Karpas-422 (cell line): ENCODE measurements around the gene AGAP1. TPM values are rescaled to one million over a fixed set of nuclear protein-coding genes. Genes with fewer than 3 reads are reported as not detected.

ENCODE experiments used
- DNase-seq: peaks from one replicate; pipeline ENCODE4 v3.0.0-alpha.2; 2015
- H2AFZ ChIP-seq: fragments of 200-600 bp; sonication (generic); 2 replicates; pipeline ENCODE4 v1.6.1; 2014; ENCODE audit warnings: antibody characterized with exemption, low read length, mixed read lengths
- H3K27ac ChIP-seq: fragments of 200-600 bp; sonication (generic); 2 replicates; pipeline ENCODE4 v1.5.1; 2014; ENCODE audit warnings: mild to moderate bottlenecking, low read length, moderate library complexity
- H3K27me3 ChIP-seq: fragments of 200-600 bp; sonication (generic); 2 replicates; pipeline ENCODE4 v1.6.1; 2014; ENCODE audit warnings: low read length, mixed read lengths
- H3K36me3 ChIP-seq: fragments of 200-600 bp; sonication (generic); 2 replicates; pipeline ENCODE4 v1.6.1; 2014; ENCODE audit warnings: low read length, mixed read lengths; ENCODE audit not compliant: insufficient read depth
- H3K4me1 ChIP-seq: fragments of 200-600 bp; sonication (generic); 2 replicates; pipeline ENCODE4 v1.6.1; 2014; ENCODE audit warnings: mild to moderate bottlenecking, low read length, mixed read lengths
- H3K4me2 ChIP-seq: fragments of 200-600 bp; sonication (generic); 2 replicates; pipeline ENCODE4 v1.6.1; 2014; ENCODE audit warnings: low read length, low read depth, mild to moderate bottlenecking; ENCODE audit not compliant: poor library complexity, severe bottlenecking
- H3K4me3 ChIP-seq: fragments of 200-600 bp; sonication (generic); 2 replicates; pipeline ENCODE4 v1.5.1; 2014; ENCODE audit warnings: mild to moderate bottlenecking, antibody characterized with exemption, low read length, mixed read lengths
- H3K79me2 ChIP-seq: fragments of 200-600 bp; sonication (generic); 2 replicates; pipeline ENCODE4 v1.6.1; 2014; ENCODE audit warnings: mild to moderate bottlenecking, low read length, mixed read lengths
- H3K9ac ChIP-seq: fragments of 200-600 bp; sonication (generic); 2 replicates; pipeline ENCODE4 v1.6.0; 2014; ENCODE audit warnings: low read length
- H3K9me2 ChIP-seq: fragments of 200-600 bp; sonication (generic), shearing (Covaris generic); replicated peaks from 2 replicates; pipeline ENCODE4 v1.6.0; 2014; ENCODE audit warnings: mild to moderate bottlenecking, low read length, moderate library complexity; ENCODE audit not compliant: insufficient read depth
- H3K9me3 ChIP-seq: fragments of 300-700, 200-600 bp; sonication (generic); 2 replicates; pipeline ENCODE4 v1.6.1; 2014; ENCODE audit warnings: low read length, mixed read lengths
- H4K20me1 ChIP-seq: fragments of 200-600 bp; sonication (generic); 2 replicates; pipeline ENCODE4 v1.6.1; 2014; ENCODE audit warnings: mild to moderate bottlenecking, antibody characterized with exemption, low read length, low read depth; ENCODE audit not compliant: insufficient read depth
- total RNA-seq: library from RNA; depleted of rRNA; stranded (reverse); fragments of >200 nt; shearing (Covaris generic); gene quantifications from 2 replicates; pipeline ENCODE4 v1.2.3, GENCODE V29; 2014; ENCODE audit warnings: low replicate concordance

Gene AGAP1
- total RNA-seq, 1 experiment from 2014 or later, result not detected

GRCh38 chr2:235541016-235541415, 47.2 kb downstream of the AGAP1 start:
- Histone ChIP-seq H4K20me1 (no peaks in the 10 kb centered on the region), H3K79me2 (no peaks in the 10 kb centered on the region), H3K4me3 (no peak overlapping the region), H3K27me3 (no peaks in the 10 kb centered on the region), H3K27ac (no peak overlapping the region), H3K36me3 (no peaks in the 10 kb centered on the region), H3K4me1 (no peaks in the 10 kb centered on the region), H2AFZ (no peak overlapping the region), H3K4me2 (no peak overlapping the region), H3K9me3 (no peaks in the 10 kb centered on the region), H3K9me2 (no peaks in the 10 kb centered on the region), H3K9ac (no peak overlapping the region)
- DNase-seq, result no peak

- no peaks in the 10 kb centered on the region for H3K9me2 ChIP-seq
- H3K36me3 ChIP-seq, result no peaks in the 10 kb centered on the region
- H3K9ac ChIP-seq, result no peak overlapping the region
- H2AFZ ChIP-seq, result no peak overlapping the region
- H4K20me1 ChIP-seq, result no peaks in the 10 kb centered on the region
- no peaks in the 10 kb centered on the region for H3K9me3 ChIP-seq
- no peak overlapping the region for H3K4me2 ChIP-seq
- no peak overlapping the region for H3K4me3 ChIP-seq
- DNase-seq, result no peak
- H3K27ac ChIP-seq, result no peak overlapping the region
- H3K27me3 ChIP-seq, result no peaks in the 10 kb centered on the region
- H3K79me2 ChIP-seq, result no peaks in the 10 kb centered on the region
- H3K4me1 ChIP-seq, result no peaks in the 10 kb centered on the region
Observed at GRCh38 chr2:235541838-235542549, 48.2 kb downstream of the AGAP1 start.

GRCh38 chr2:235542733-235543127, 48.9 kb downstream of the AGAP1 start:
- Histone ChIP-seq H3K4me2 (no peak overlapping the region), H3K36me3 (no peaks in the 10 kb centered on the region), H3K27ac (no peak overlapping the region)

GRCh38 chr2:235543128-235543750, 49.4 kb downstream of the AGAP1 start:
- Histone ChIP-seq H2AFZ (no peak overlapping the region), H3K4me2 (no peak overlapping the region), H3K79me2 (no peaks in the 10 kb centered on the region)

More at GRCh38 chr2:235542733-235543127, 48.9 kb downstream of the AGAP1 start:
- no peaks in the 10 kb centered on the region for H3K4me1 ChIP-seq
- H3K4me3 ChIP-seq, result no peak overlapping the region
- H2AFZ ChIP-seq, result no peak overlapping the region
- no peaks in the 10 kb centered on the region for H3K27me3 ChIP-seq
- H3K9me3 ChIP-seq, result no peaks in the 10 kb centered on the region
- no peaks in the 10 kb centered on the region for H4K20me1 ChIP-seq
- no peaks in the 10 kb centered on the region for H3K79me2 ChIP-seq
- no peaks in the 10 kb centered on the region for H3K9me2 ChIP-seq
- no peak overlapping the region for H3K9ac ChIP-seq
- DNase-seq, result no peak

GRCh38 chr2:235543851-235544688, 50.2 kb downstream of the AGAP1 start:
- no peaks in the 10 kb centered on the region for H3K9me2 ChIP-seq
- H2AFZ ChIP-seq, result no peak overlapping the region
- H3K79me2 ChIP-seq, result no peaks in the 10 kb centered on the region
- no peak overlapping the region for H3K27ac ChIP-seq
- H3K9ac ChIP-seq, result no peak overlapping the region
- H4K20me1 ChIP-seq, result no peaks in the 10 kb centered on the region
- H3K4me1 ChIP-seq, result no peaks in the 10 kb centered on the region
- no peak overlapping the region for H3K4me3 ChIP-seq
- H3K36me3 ChIP-seq, result no peaks in the 10 kb centered on the region
- DNase-seq, result no peak
- H3K4me2 ChIP-seq, result no peak overlapping the region
- no peaks in the 10 kb centered on the region for H3K27me3 ChIP-seq
- no peaks in the 10 kb centered on the region for H3K9me3 ChIP-seq

More at GRCh38 chr2:235543128-235543750, 49.4 kb downstream of the AGAP1 start:
- no peak overlapping the region for H3K4me3 ChIP-seq
- H3K4me1 ChIP-seq, result no peaks in the 10 kb centered on the region
- no peak overlapping the region for H3K9ac ChIP-seq
- no peaks in the 10 kb centered on the region for H3K9me2 ChIP-seq
- no peaks in the 10 kb centered on the region for H3K36me3 ChIP-seq
- H3K9me3 ChIP-seq, result no peaks in the 10 kb centered on the region
- DNase-seq, result no peak
- H4K20me1 ChIP-seq, result no peaks in the 10 kb centered on the region
- no peaks in the 10 kb centered on the region for H3K27me3 ChIP-seq
- no peak overlapping the region for H3K27ac ChIP-seq

- H3K4me1 ChIP-seq, result no peaks in the 10 kb centered on the region
- H4K20me1 ChIP-seq, result no peaks in the 10 kb centered on the region
- H3K9ac ChIP-seq, result no peak overlapping the region
- no peak for DNase-seq
- no peaks in the 10 kb centered on the region for H3K36me3 ChIP-seq
- H2AFZ ChIP-seq, result no peak overlapping the region
- H3K9me2 ChIP-seq, result no peaks in the 10 kb centered on the region
- no peak overlapping the region for H3K4me3 ChIP-seq
- no peaks in the 10 kb centered on the region for H3K79me2 ChIP-seq
- H3K27ac ChIP-seq, result no peak overlapping the region
- no peaks in the 10 kb centered on the region for H3K27me3 ChIP-seq
- H3K9me3 ChIP-seq, result no peaks in the 10 kb centered on the region
- no peak overlapping the region for H3K4me2 ChIP-seq
Observed at GRCh38 chr2:235544689-235544969, 50.8 kb downstream of the AGAP1 start.

GRCh38 chr2:235545339-235546150, 51.7 kb downstream of the AGAP1 start:
- no peak overlapping the region for H2AFZ ChIP-seq
- H3K27me3 ChIP-seq, result no peaks in the 10 kb centered on the region
- no peak overlapping the region for H3K9ac ChIP-seq
- no peaks in the 10 kb centered on the region for H3K9me3 ChIP-seq
- DNase-seq, result no peak
- no peaks in the 10 kb centered on the region for H3K79me2 ChIP-seq
- H3K4me2 ChIP-seq, result no peak overlapping the region
- no peak overlapping the region for H3K27ac ChIP-seq
- no peaks in the 10 kb centered on the region for H4K20me1 ChIP-seq
- H3K4me1 ChIP-seq, result no peaks in the 10 kb centered on the region
- no peaks in the 10 kb centered on the region for H3K9me2 ChIP-seq
- no peaks in the 10 kb centered on the region for H3K36me3 ChIP-seq
- no peak overlapping the region for H3K4me3 ChIP-seq

DNA sequence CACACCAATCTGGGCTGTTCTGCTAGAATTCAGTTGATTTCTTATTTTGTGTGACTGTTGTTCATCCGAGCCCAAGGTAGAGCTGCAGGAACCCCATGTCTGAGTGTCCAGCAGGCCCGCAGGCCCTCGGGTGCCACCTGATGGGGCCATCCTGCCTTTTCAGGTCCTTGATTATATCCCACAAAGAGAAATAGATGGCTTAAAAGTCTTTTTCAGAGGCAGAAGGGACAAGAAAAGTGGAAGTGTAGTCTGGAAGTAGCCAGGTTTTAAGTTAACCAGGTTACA, 52.2 kb downstream of the AGAP1 start:
- Histone ChIP-seq H3K4me1 (no peaks in the 10 kb centered on the region), H2AFZ (no peak overlapping the region), H3K79me2 (no peaks in the 10 kb centered on the region), H3K9me3 (no peaks in the 10 kb centered on the region), H3K9ac (no peak overlapping the region), H3K9me2 (no peaks in the 10 kb centered on the region), H3K36me3 (no peaks in the 10 kb centered on the region), H3K27ac (no peak overlapping the region), H3K4me2 (no peak overlapping the region), H3K4me3 (no peak overlapping the region), H3K27me3 (no peaks in the 10 kb centered on the region), H4K20me1 (no peaks in the 10 kb centered on the region)
- no peak for DNase-seq
